COLO829 (cell line): ENCODE data around the gene ZNF75A.
A peak's percentile ranks its signal among the peaks of the same experiment; 100 is the strongest.
"Not testable (repeated sequence)": the region's sequence is repeated elsewhere in the genome, so short reads cannot be mapped to it uniquely, and the experiment has no call there.

Experiments
- DNase-seq: peaks from one replicate; pipeline ENCODE4 v3.0.0; 2012; ENCODE audit warnings: low spot score

ZNF75A gene

DNA sequence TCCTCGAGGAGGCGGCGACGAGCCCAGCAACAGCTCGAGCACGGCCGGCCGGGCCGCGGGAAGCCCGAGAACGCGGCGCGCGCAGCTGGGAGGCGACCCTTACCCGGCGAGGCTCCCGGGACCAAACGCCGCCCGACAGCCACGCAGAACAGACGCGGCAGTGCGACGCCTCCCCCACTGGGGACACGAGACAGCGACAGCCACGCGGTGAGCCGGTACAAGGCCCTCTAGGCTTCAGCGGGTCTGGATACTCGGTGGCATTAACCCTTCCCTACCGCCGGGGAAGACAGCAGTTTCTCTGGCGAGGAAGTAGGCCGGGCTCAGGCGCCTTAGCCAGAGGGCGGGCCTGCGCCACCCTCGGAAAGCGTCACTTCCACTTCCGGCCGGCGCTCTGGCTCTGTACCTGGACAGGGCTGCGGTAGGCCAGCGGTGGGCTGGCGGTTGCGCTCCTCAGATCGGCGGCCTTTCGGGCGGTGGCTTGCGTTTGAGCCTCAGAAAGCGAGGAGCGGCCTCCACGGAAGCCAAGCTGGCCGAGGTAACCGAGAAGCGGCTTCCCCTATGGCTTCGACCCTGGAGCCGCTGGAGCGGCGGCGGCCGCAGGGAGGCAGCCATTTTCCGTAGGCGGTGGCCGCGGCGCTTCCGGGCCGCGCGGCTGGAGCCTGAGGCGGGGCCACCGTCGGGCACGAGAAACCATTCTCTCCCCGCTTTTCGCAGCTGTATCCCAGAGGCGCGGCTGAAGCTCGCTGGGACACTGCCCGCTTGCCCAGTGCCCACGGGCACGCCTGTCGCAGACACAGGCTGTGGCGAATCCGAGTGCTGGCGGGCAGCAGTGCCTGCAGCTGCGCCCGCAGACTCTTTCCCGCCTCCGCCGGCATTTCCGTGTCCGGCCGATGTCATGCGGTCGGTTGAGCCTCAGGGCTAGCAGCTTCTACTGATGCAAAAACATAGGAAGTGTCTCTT, at the start of gene ZNF75A, which contains the start of gene TIGD7:
Gene ZNF75A, plus strand, starts transcription at position 389 of the 960 bp plus-strand sequence. CDS start 2,932 bp downstream, outside the sequence.
Gene TIGD7, minus strand, starts transcription at position 322 of the 960 bp plus-strand sequence. CDS start 4,816 bp downstream, outside the sequence.
- peak; percentile 14 for DNase-seq

DNA sequence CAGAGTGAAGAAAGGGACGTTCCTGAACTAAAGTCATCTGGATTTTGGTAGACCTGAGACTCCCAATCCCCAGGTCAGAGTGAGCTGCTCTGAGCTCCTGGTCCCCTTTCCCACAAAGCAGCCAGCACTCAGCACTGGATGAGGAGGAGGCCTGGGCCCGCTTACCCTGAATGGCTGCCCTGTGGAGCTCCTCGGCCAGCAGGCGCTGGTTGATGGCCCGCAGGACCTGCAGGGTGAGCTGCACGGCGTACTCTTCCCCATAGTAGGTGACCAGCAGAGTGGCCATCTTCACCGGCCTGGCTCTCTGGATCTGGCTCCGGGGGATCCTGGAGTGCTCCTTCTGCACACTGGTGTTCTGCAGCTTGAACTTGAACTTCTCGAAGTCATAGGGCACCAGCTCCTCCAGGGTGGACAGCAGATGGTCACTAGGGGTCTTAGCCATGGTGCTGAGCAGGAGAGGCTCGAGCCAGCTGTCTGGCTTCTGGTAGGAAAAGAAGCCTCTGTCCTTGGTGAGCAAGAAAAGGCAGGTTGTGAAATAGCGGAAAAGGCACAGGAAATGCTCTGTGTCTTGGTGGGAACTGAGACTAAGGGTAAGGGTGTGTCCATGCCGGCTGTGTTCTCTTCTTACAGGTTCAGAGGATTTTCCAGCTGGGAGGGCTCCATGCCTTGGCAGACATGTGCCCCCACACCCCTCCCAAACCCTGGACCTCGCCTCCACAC, 49.0 kb upstream of the ZNF75A start, which contains the start of gene MEFV:
Gene MEFV, minus strand, starts transcription at position 488 of the 720 bp plus-strand sequence. Its CDS starts 46 bp downstream, at position 442.
- no peak for DNase-seq

GRCh38 chr16:3256866-3257465, 48.3 kb upstream of the ZNF75A start:
- DNase-seq: no peak

DNA sequence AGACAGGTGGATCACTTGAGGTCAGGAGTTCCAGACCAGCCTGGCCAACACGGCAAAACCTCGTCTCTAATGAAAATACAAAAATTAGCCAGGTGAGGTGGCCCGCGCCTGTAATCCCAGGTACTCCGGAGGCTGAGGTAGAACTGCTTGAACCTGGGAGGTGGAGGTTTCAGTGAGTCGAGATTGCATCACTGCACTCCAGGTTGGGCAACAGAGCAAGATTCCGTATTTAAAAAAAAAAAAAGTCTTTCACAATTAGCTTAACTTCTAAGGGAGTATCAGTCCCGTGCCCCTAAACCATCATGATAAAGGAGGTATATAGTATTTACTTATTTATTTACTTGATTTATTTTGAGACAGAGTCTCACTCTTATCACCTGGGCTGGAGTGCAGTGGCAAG, 45.5 kb upstream of the ZNF75A start:
- no peak for DNase-seq

- no peak for DNase-seq
These were observed 42.8 kb upstream of the ZNF75A start for GRCh38 chr16:3262517-3262916.

GRCh38 chr16:3264137-3265036, 40.9 kb upstream of the ZNF75A start:
- peak; percentile 97 for DNase-seq

DNA sequence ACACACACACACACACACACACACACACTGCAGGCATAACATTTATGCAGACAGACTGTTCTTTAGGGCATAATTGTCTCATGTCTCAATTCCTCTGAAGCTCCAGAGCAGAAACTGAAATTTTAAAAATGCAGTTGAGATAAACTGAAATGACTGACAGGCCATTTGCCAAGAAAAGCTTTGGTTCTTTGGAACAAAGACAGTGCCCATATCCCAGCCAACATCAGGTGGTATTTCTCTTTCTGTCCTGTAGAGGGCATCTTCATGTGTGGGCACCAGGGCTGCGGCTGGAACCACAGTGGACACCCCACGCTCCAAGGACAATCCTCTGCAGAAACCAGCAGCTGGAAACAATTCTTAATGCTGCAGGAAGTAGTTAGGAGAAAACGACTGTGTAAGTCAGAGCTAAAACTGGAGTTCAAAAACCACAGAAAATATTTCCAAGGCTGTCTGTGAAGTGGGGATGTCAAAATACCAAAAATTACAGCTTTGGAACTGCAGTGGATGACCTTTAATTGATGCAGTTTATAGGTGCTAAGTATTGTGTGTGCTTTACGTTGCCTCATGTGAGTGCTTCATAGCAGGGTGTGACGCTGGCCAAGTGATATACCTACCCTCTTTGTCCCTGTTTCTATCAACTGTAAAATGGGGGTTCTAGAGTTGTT, 38.3 kb upstream of the ZNF75A start:
- peak; percentile 62 for DNase-seq

DNA sequence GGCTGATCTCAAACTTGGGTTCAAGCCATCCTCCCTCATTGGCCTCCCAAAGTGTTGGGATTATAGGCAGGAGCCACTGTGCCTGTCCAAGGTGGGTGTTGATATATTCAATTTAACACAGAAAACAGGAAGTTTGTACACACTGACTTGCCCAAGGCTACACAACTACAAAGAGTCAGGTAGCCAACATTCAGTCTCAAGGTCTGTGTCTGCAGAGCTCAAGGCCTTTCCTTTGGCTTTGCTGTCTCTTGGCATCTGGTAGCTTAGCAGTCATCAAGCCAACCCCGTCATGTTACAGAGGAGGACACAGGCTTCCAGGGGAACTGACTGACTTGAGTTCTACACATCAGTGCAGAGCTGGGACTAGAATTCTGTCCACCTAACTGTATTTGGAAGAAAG, 37.0 kb upstream of the ZNF75A start:
- DNase-seq: no peak

DNA sequence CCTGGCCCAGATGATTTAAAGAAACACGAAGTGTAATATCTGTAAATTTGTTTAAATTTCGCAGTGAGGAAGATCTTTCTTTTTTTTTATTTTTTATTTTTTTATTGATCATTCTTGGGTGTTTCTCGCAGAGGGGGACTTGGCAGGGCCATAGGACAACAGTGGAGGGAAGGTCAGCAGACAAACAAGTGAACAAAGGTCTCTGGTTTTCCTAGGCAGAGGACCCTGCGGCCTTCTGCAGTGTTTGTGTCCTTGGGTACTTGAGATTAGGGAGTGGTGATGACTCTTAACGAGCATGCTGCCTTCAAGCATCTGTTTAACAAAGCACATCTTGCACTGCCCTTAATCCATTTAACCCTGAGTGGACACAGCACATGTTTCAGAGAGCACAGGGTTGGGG, 34.6 kb upstream of the ZNF75A start:
- not testable (repeated sequence) for DNase-seq

DNA sequence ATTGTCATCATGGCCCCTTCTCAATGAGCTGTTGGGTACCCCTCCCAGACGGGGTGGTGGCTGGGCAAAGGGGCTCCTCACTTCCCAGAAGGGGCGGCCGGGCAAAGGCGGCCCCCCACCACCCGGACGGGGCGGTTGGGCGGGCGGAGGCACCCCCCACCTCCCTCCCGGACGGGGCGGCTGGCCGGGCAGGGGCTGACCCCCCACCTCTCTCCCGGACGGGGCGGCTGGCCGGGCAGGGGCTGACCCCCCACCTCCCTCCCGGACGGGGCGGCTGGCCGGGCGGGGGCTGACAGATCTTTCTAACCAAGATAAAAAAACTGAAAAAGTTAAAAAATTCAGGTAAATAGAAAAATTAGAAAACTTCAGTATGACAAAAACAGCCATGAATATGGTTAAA, 34.0 kb upstream of the ZNF75A start:
- not testable (repeated sequence) for DNase-seq

DNA sequence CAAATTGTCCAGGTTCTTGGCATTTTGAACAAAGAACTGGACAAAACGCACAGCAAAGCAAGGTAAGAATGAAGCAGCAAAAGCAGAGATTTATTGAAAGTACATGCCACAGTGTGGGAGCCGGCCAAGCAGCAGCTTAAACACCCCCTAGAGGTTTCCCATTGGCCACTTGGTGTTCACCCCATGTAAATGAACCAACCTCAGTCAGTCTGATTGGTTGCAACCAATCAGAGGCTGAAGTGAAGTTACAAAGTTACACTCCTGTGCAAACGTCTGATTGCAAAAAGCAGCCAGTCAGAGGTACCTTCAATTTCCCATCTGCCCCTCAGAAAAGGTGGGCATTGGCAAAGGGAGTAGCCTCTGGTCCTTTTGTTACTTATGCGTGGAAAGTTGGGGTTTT, 30.8 kb upstream of the ZNF75A start:
- DNase-seq: no peak

DNA sequence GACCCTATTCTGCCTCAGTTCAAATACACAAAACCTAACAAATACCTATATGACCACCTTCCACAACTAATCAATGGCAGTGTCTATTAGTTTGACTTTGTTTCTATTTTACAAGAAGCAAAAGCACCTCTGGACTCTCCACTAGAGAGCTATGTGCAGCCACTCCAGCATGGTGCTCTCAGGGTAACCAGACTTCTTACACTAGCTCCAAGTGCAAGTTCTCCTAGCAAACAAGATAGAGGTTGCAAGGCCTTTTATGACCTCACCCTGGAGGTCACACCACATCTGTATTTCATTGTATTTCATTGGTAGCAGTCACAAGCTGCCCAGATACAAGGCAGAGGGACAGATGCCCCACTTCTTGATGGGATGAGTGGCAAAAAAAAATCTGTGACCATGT, 30.4 kb upstream of the ZNF75A start:
- no peak for DNase-seq

GRCh38 chr16:3276679-3277078, 28.6 kb upstream of the ZNF75A start:
- no peak for DNase-seq

DNA sequence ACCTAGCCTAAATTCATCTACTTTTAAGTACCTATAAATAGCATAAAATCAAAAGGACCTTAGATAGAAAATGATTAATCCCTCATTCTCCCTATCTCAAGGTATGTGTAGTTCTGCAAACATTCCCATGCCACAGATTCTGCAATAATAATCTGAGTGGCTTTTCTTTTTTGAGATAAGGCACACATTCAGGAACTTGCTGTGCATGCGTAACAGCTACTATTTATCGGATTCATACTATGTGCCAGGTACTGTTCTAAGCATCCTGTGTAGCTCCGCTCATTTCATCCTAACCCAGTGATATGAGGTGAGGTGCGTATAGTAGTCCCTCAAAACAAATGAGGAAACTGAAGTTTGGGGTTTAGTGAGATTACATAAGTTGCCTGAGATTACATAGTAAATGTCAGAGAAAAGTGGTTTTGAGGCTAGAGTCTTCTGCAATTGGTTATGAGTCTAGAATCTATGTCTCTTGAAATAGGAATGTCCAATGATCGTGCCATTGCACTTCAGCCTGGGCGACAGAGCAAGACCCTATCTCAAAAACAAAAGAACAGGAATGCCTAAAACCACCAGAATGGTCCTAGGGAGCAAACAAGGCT, 24.0 kb upstream of the ZNF75A start:
- DNase-seq: no peak

GRCh38 chr16:3282103-3282729, 23.1 kb upstream of the ZNF75A start:
- DNase-seq: peak; percentile 58

DNA sequence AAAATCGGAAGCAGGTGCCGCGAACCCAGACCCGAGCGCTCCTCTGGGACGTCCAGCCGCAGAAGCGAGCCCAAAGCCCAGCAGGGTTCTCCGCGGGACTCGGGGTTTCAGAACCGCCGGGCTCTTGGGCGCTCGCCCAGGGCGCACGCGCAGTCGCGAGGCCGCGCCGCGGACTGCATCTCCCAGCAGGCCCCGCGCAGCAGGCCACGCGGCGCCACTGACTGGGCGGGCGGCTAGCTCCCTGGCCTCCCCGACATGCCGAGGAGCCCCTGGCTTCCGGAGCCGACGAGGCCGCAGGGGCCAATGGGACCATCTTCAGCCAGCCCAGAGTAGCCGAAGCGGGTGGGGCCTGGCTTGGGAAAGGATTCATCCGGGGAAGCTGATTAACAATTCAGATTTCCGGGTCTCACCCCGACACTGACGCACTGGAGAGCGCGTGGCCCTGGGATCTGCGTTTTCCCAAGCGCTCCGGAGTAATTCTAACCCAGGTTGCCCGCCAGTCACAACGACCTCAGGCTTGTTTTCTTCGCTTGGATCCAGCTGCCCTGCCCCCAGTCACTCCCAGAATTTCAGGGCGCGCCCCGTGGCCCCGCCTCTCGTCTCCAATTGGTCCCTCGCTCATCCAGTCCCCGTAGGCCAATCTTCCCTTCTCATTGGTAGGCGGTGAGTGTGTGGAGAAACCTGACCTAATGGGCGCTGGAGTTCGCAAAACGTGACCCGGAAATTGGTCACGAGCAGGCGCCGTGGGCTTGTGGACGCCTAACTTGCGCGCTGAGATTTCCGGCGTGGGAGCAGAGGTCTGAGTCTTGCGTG, 22.4 kb upstream of the ZNF75A start, which contains the start of gene ZNF263:
Gene ZNF263, plus strand, starts transcription at position 762 of the 813 bp plus-strand sequence. CDS start 328 bp downstream, outside the sequence.
- DNase-seq: peak; percentile 92

DNA sequence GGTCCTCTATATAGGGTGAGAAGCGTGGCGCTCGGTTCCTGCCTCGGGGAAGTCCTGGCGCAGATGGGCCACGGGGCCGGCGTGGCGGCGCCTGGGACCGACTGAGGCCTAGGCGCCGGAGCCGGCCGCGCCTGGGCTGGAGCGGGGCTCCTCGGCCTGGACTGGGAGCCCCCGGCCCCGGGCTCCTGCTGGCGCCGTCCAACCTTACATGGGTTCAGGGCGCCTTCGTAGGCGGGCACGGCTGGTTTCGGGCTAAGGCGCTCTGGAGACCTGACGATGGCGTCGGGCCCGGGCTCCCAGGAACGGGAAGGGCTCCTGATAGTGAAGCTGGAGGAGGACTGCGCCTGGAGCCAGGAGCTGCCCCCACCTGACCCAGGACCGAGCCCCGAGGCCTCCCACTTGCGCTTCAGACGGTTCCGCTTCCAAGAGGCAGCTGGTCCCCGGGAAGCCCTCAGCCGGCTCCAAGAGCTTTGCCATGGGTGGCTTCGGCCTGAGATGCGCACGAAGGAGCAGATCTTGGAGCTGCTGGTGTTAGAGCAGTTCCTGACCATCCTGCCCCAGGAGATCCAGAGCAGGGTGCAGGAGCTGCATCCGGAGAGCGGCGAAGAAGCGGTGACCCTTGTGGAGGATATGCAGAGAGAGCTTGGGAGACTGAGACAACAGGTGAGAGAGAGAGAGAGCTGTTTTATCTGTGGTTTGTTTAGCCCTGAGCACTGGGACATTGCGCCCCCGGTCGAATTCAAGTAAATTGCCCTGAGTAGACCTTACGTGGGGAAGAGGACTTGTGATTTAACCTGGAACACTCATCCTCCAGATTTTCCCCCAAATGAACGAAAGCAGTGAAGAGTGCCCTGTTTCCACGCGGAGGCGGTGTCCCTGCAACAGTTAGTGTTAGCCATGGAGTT, 21.5 kb upstream of the ZNF75A start:
- no peak for DNase-seq

DNA sequence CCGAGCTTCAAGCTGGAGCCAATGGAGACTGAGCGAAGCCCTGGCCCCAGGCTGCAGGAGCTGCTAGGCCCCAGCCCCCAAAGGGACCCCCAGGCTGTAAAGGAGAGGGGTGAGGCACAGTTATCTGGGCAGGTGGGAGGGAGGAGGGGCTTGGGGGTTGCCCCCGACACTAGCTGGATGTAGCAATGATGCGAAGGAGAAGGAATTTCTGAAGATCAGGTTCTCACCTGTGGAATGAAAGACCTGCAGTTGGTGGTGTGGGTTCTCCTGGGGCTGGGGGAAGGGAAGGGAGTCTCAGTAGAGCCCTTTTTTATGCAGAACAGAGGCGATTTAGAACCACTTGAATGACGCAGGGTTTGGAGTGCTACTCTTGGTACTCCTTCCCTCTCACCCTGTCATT, 20.2 kb upstream of the ZNF75A start:
- DNase-seq: no peak
